Vagina (tissue), 2 donors: ENCODE data around the gene TRDMT1. TPM values are rescaled to one million over a fixed set of nuclear protein-coding genes. Genes with fewer than 3 reads are reported as not detected.

Source experiments
- DNase-seq, 2 donors: peaks; one replicate each; pipeline ENCODE4 v3.0.0-alpha.2; 2017; ENCODE audit errors: extremely low spot score in 2 of 2
- H3K27ac ChIP-seq: fragments of 200-600 bp; sonication (generic); one replicate; pipeline ENCODE4 v1.5.1; 2019
- H3K27me3 ChIP-seq: fragments of 200-600 bp; sonication (generic); one replicate; pipeline ENCODE4 v1.5.1; 2019
- H3K36me3 ChIP-seq, 2 donors: fragments of 200-600 bp; sonication (generic); one replicate each; pipeline ENCODE4 v1.5.1; 2017 to 2019
- H3K4me1 ChIP-seq: fragments of 200-600 bp; sonication (generic); one replicate; pipeline ENCODE4 v1.5.1; 2019
- H3K4me3 ChIP-seq, 2 donors: fragments of 200-600 bp; sonication (generic); 1 replicate in 1 of 2; 2 replicates in 1 of 2; pipeline ENCODE4 v1.5.1; 2016 to 2019
- H3K9me3 ChIP-seq: fragments of 200-600 bp; sonication (generic); one replicate; pipeline ENCODE4 v1.5.1; 2019
- POLR2A ChIP-seq, 2 donors: fragments of 450-650 bp; IDR thresholded peaks; one replicate each; pipeline ENCODE4 v1.6.1; 2017; ENCODE audit warnings: antibody characterized with exemption in 2 of 2, mild to moderate bottlenecking in 2 of 2, moderate library complexity in 2 of 2
- POLR2AphosphoS5 ChIP-seq, 2 donors: sonication (generic); formaldehyde crosslinking; IDR thresholded peaks; one replicate each; pipeline ENCODE4 v1.9.0; 2017; ENCODE audit warnings: antibody characterized with exemption in 2 of 2, mild to moderate bottlenecking in 2 of 2, low read depth in 1 of 2; ENCODE audit not compliant: insufficient read depth in 1 of 2
- intact Hi-C: fragments of 100-400 bp; cut with DNase I; formaldehyde crosslinking; loops from one replicate; pipeline ENCODE4 v1.15.1; 2023
- total RNA-seq: library from RNA; depleted of rRNA; stranded (reverse); fragments of >200 nt; gene quantifications from one replicate; pipeline ENCODE4 v1.2.3, GENCODE V29; 2016
- TF ChIP-seq, protein P1 (sequence below), 3 experiments: fragments of 450-650 bp in 2 of 3; fragments of 200-600 bp in 1 of 3; sonication (generic) in 1 of 3; IDR thresholded peaks; one replicate each; pipeline ENCODE4 v1.5.1; 2017 to 2019; ENCODE audit warnings: antibody characterized with exemption in 3 of 3, mild to moderate bottlenecking in 2 of 3, moderate library complexity in 2 of 3

TRDMT1 gene
- total RNA-seq, 1 donor from 2014 or later: 6.1 TPM

DNA sequence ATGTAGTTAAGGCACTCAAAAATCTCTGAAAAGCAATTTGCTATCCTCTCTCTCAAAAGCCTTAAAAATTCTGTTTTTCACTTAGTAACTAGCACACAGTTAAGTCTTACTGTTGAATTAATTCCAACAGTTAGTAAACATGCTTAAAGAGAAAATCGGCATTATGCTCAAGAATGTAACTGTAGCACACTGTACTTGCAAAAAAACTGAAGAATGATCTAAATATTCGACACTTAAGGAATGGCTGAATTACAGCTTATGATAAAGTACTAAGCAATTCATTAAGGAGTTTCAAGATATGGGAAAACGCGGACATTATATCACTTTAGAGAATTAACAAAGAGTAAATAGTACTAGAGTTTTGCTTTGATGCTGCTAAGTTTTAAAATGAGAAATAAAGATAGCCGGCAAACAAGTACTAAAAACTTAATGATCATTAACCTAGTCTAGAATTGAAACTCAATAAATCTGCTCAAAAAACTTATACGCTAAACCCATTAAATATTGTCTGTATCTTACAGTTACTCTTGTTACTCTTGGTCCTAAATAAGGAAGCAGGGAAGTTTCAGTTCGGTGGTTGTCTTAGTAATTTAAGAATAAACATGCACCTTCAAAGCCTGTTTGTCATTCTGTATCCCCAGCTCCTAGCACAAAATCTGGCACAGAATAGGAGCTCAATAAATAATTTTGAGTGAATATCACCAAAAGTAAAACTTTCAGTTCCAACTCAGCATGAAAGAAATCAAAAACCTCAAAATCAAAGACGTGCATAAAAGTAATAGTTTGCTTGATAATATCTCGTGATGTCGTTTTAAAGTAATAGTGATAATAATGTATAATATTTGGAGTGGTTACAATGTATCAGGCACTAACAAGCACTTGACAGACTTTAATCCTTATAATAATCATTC lies 1.2 kb downstream of the TRDMT1 start:
- Histone ChIP-seq H3K27me3 (no peaks in the 10 kb centered on the region), H3K4me3 (peak overlapping the region; percentile 64 to 68), H3K27ac (peak overlapping the region; percentile 92), H3K9me3 (no peaks in the 10 kb centered on the region), H3K36me3 (no peaks in the 10 kb centered on the region), H3K4me1 (peaks cover 25% of the 10 kb centered on the region)
- intact Hi-C loops: no loop called here
- no peak for TF ChIP-seq POLR2A (IDR thresholded peaks at IDR 0.05)
- TF ChIP-seq POLR2AphosphoS5 (IDR thresholded peaks at IDR 0.05; ENCODE audit: insufficient read depth in 1 of 2, low read depth in 1 of 2): no peak
- TF ChIP-seq, protein P1, sequence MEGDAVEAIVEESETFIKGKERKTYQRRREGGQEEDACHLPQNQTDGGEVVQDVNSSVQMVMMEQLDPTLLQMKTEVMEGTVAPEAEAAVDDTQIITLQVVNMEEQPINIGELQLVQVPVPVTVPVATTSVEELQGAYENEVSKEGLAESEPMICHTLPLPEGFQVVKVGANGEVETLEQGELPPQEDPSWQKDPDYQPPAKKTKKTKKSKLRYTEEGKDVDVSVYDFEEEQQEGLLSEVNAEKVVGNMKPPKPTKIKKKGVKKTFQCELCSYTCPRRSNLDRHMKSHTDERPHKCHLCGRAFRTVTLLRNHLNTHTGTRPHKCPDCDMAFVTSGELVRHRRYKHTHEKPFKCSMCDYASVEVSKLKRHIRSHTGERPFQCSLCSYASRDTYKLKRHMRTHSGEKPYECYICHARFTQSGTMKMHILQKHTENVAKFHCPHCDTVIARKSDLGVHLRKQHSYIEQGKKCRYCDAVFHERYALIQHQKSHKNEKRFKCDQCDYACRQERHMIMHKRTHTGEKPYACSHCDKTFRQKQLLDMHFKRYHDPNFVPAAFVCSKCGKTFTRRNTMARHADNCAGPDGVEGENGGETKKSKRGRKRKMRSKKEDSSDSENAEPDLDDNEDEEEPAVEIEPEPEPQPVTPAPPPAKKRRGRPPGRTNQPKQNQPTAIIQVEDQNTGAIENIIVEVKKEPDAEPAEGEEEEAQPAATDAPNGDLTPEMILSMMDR (IDR thresholded peaks at IDR 0.05): no peak
- DNase-seq: no peak

DNA sequence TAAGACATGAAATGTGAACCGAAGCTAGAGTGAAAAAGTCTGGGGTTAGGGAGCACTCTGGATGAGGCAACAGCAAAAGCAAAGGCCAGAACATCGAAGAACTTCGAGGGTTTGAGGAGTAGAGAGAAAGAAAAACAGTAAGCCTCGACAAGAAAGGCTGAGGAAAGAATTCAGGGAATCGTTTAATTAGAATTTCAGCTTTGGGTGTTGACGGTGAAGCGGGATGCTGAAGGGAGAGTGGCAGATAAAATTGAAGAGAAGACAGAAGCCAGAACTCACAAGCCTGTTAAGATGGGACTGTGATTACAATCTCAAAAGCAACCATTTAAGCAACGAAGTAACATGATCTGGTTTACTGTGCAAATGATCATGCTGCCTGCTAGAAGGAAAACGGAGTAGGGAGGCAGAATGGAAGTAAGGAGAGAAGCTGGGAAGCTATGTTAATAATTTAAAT lies 2.1 kb downstream of the TRDMT1 start:
- H3K4me1 ChIP-seq: peaks cover 25% of the 10 kb centered on the region
- H3K9me3 ChIP-seq: no peaks in the 10 kb centered on the region
- no peaks in the 10 kb centered on the region for H3K36me3 ChIP-seq
- TF ChIP-seq, protein P1 (IDR thresholded peaks at IDR 0.05): no peak
- no peak for TF ChIP-seq POLR2AphosphoS5 (IDR thresholded peaks at IDR 0.05; ENCODE audit: insufficient read depth in 1 of 2, low read depth in 1 of 2)
- TF ChIP-seq POLR2A (IDR thresholded peaks at IDR 0.05): no peak
- peak overlapping the region; percentile 64 to 68 for H3K4me3 ChIP-seq
- intact Hi-C loops: no loop called here
- DNase-seq: no peak
- H3K27me3 ChIP-seq: no peaks in the 10 kb centered on the region
- peak overlapping the region; percentile 92 for H3K27ac ChIP-seq

DNA sequence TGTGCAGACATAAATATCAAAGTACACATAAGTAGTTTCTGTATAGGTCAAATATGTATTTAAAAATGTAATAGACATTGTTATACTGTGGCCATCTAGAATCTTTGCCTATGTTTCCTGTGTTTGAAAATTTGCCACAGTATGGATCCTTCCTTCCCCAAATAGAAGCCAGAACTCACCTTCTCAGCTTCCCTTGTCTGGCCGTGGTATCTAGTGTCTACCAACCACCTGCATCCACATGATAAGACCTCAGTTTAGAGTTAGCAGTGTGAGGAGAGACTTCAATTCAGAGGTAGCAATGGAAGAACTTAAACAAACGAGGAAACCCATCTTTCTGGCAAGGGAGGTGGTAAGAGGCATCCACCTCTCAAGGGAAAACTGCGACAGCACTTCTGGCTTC lies 4.9 kb downstream of the TRDMT1 start:
- peaks cover 21% of the 10 kb centered on the region for H3K4me1 ChIP-seq
- intact Hi-C loops: no loop called here
- DNase-seq: no peak
- no peaks in the 10 kb centered on the region for H3K36me3 ChIP-seq
- H3K27me3 ChIP-seq: no peaks in the 10 kb centered on the region
- TF ChIP-seq POLR2AphosphoS5 (IDR thresholded peaks at IDR 0.05; ENCODE audit: insufficient read depth in 1 of 2, low read depth in 1 of 2) (no peak), POLR2A (IDR thresholded peaks at IDR 0.05) (no peak)
- TF ChIP-seq, protein P1 (IDR thresholded peaks at IDR 0.05): no peak
- H3K4me3 ChIP-seq: no peak overlapping the region
- no peaks in the 10 kb centered on the region for H3K9me3 ChIP-seq
- H3K27ac ChIP-seq: no peak overlapping the region

DNA sequence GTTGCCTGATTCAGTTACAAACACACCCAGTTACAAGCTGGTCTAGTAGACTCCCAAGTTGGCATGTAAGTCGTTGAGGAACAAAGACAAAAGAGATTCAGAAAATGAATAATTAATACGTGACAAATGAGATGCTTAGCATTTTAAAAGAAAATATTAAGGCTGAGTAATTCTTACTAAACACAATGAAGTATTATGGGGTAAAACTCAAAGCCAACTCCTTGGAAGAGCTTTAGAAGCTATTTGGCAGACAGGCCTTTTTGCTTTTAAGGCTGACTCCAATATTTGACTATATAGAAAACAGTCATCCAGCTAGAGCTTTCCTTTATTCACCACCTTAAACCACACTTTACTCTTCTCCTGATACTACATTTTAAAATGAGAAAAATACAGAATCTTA lies 5.4 kb downstream of the TRDMT1 start:
- Histone ChIP-seq H3K4me1 (peaks cover 20% of the 10 kb centered on the region), H3K4me3 (no peak overlapping the region), H3K36me3 (no peaks in the 10 kb centered on the region), H3K27ac (no peak overlapping the region), H3K9me3 (no peaks in the 10 kb centered on the region), H3K27me3 (no peaks in the 10 kb centered on the region)
- TF ChIP-seq, protein P1 (IDR thresholded peaks at IDR 0.05): no peak
- TF ChIP-seq POLR2A (IDR thresholded peaks at IDR 0.05) (no peak), POLR2AphosphoS5 (IDR thresholded peaks at IDR 0.05; ENCODE audit: insufficient read depth in 1 of 2, low read depth in 1 of 2) (no peak)
- intact Hi-C loops: no loop called here
- no peak for DNase-seq

DNA sequence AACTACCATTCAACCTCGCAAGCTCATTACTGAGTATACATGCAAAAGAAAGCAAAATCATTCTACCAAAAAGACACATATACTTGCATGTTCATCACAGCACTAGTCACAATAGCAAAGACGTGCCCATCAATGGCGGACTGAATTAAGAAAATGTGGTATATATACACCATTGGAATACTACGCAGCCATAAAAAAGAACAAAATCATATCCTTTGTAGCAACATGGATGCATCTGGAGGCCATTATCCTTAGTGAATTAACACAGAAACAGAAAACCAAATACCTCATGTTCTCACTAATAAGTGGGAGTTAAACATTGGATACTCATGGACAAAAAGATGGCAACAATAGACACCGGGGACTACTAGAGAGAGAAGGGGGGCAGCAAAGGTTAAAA lies 6.4 kb downstream of the TRDMT1 start:
- Histone ChIP-seq H3K36me3 (no peaks in the 10 kb centered on the region), H3K27ac (no peak overlapping the region), H3K4me3 (no peak overlapping the region), H3K27me3 (no peaks in the 10 kb centered on the region), H3K9me3 (no peaks in the 10 kb centered on the region), H3K4me1 (peaks cover 12% of the 10 kb centered on the region)
- TF ChIP-seq POLR2AphosphoS5 (IDR thresholded peaks at IDR 0.05; ENCODE audit: insufficient read depth in 1 of 2, low read depth in 1 of 2): no peak
- TF ChIP-seq POLR2A (IDR thresholded peaks at IDR 0.05): no peak
- TF ChIP-seq, protein P1 (IDR thresholded peaks at IDR 0.05): no peak
- no peak for DNase-seq
- intact Hi-C loops: no loop called here
